ENCODE data around the gene NFYC.

NFYC gene

GRCh38 chr1:40691538-40692428 is at the start of gene NFYC:
TSS of gene NFYC (plus strand) at chr1:40691704. CDS start at chr1:40738844, 47,140 bp downstream.
- DNase-seq (ENCODE audit: low spot score) = peak; percentile 97

GRCh38 chr1:40645118-40645680 is 46.3 kb upstream of the NFYC start:
- DNase-seq (ENCODE audit: low spot score) = no peak

GRCh38 chr1:40646315-40646714 is 45.2 kb upstream of the NFYC start:
- DNase-seq (ENCODE audit: low spot score) = no peak

- DNase-seq (ENCODE audit: low spot score) = no peak
Observed at GRCh38 chr1:40648200-40648599, 43.3 kb upstream of the NFYC start.

- DNase-seq (ENCODE audit: low spot score) = no peak
Observed at GRCh38 chr1:40648928-40649591, 42.4 kb upstream of the NFYC start.

- no peak for DNase-seq (ENCODE audit: low spot score)
Observed at GRCh38 chr1:40649592-40649930, 41.9 kb upstream of the NFYC start.

GRCh38 chr1:40650075-40650474 is 41.4 kb upstream of the NFYC start:
- DNase-seq (ENCODE audit: low spot score) = no peak

GRCh38 chr1:40651138-40651857 is 40.2 kb upstream of the NFYC start:
- DNase-seq (ENCODE audit: low spot score) = no peak

- no peak for DNase-seq (ENCODE audit: low spot score)
Observed at GRCh38 chr1:40652468-40652867, 39.0 kb upstream of the NFYC start.

GRCh38 chr1:40652979-40653378 is 38.5 kb upstream of the NFYC start:
- DNase-seq (ENCODE audit: low spot score) = no peak

GRCh38 chr1:40653851-40654537 is 37.5 kb upstream of the NFYC start:
- no peak for DNase-seq (ENCODE audit: low spot score)

GRCh38 chr1:40657046-40657445 is 34.5 kb upstream of the NFYC start:
- DNase-seq (ENCODE audit: low spot score) = no peak

- DNase-seq (ENCODE audit: low spot score) = no peak
Observed at GRCh38 chr1:40658751-40659648, 32.5 kb upstream of the NFYC start.

GRCh38 chr1:40659649-40659947 is 31.9 kb upstream of the NFYC start:
- DNase-seq (ENCODE audit: low spot score) = no peak

GRCh38 chr1:40661678-40662077 is 29.8 kb upstream of the NFYC start:
- DNase-seq (ENCODE audit: low spot score) = no peak

GRCh38 chr1:40662151-40662550 is 29.4 kb upstream of the NFYC start:
- DNase-seq (ENCODE audit: low spot score) = no peak

GRCh38 chr1:40662864-40663263 is 28.6 kb upstream of the NFYC start:
- DNase-seq (ENCODE audit: low spot score) = no peak

- no peak for DNase-seq (ENCODE audit: low spot score)
Observed at GRCh38 chr1:40663324-40664166, 28.0 kb upstream of the NFYC start.

GRCh38 chr1:40664167-40664537 is 27.4 kb upstream of the NFYC start:
- DNase-seq (ENCODE audit: low spot score) = no peak

- DNase-seq (ENCODE audit: low spot score) = no peak
Observed at GRCh38 chr1:40664791-40665190, 26.7 kb upstream of the NFYC start.
